Stimulated activated CD4-positive, alpha-beta T cell treated with anti-CD3 and anti-CD28 coated beads, Interleukin-4, amount 100 ng/mL, for 24 hours (primary cell): ENCODE results near the gene PRDM10.
"Not testable (repeated sequence)": the region's sequence is repeated elsewhere in the genome, so short reads cannot be mapped to it uniquely, and the experiment has no call there.

Experiments used
- DNase-seq: peaks from one replicate; pipeline ENCODE4 v3.0.0-alpha.2; 2020

The PRDM10 gene, protein sequence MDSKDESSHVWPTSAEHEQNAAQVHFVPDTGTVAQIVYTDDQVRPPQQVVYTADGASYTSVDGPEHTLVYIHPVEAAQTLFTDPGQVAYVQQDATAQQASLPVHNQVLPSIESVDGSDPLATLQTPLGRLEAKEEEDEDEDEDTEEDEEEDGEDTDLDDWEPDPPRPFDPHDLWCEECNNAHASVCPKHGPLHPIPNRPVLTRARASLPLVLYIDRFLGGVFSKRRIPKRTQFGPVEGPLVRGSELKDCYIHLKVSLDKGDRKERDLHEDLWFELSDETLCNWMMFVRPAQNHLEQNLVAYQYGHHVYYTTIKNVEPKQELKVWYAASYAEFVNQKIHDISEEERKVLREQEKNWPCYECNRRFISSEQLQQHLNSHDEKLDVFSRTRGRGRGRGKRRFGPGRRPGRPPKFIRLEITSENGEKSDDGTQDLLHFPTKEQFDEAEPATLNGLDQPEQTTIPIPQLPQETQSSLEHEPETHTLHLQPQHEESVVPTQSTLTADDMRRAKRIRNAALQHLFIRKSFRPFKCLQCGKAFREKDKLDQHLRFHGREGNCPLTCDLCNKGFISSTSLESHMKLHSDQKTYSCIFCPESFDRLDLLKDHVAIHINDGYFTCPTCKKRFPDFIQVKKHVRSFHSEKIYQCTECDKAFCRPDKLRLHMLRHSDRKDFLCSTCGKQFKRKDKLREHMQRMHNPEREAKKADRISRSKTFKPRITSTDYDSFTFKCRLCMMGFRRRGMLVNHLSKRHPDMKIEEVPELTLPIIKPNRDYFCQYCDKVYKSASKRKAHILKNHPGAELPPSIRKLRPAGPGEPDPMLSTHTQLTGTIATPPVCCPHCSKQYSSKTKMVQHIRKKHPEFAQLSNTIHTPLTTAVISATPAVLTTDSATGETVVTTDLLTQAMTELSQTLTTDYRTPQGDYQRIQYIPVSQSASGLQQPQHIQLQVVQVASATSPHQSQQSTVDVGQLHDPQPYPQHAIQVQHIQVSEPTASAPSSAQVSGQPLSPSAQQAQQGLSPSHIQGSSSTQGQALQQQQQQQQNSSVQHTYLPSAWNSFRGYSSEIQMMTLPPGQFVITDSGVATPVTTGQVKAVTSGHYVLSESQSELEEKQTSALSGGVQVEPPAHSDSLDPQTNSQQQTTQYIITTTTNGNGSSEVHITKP

DNA sequence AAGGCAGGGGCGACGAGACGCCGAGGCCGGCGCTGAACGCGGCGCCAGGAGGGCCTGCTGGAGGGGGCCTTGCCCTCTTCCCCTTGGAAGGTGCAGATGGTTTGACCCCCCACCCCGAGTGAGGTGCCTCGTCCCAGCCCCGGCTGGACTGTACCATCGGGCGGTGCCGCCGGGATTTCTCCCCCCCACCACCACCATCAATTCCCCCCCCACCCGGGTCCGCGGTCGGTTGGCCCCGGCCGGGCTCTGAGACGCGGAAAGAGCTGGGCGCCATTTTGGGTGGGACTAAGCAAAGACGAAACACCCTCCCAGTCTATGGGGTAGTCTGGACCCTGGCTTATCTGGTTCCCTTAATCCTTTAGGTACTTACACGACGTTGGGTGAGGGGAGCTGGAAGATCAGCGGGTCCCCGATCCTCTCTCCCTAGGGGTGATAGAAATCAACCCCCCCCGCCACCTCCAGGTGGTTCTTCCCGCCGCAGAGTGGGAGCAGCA is at the start of gene PRDM10:
PRDM10 (minus strand) TSS at position 484 of the 494 bp plus-strand sequence. CDS start 41,871 bp downstream, outside the sequence.
- peak; percentile 93 for DNase-seq

GRCh38 chr11:130051082-130051481 is 48.4 kb upstream of the PRDM10 start:
- no peak for DNase-seq

DNA sequence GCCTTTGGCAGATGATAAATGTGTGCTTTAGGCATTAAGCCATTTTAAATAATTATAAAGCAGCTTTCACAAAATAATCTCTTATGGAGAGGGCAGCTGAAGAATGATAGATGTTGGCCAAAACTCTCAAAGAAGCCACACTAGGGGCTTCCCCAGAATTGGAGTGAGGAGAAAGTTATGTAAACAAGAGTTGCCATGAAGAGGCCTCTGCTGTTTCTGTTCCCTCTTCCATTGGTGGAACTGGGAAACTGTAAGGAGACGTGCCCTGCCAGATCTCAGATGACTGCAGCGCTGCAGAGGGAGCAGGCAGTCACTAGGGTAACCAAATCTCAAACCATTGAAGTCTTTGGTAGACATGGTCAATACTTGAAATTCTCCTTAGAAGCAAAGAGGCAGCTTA is 47.6 kb upstream of the PRDM10 start:
- no peak for DNase-seq

GRCh38 chr11:130049328-130049771 is 46.7 kb upstream of the PRDM10 start:
- no peak for DNase-seq

- no peak for DNase-seq
Measured at GRCh38 chr11:130047141-130047540, 44.5 kb upstream of the PRDM10 start.

- DNase-seq = no peak
Measured at GRCh38 chr11:130043575-130043974, 40.9 kb upstream of the PRDM10 start.

DNA sequence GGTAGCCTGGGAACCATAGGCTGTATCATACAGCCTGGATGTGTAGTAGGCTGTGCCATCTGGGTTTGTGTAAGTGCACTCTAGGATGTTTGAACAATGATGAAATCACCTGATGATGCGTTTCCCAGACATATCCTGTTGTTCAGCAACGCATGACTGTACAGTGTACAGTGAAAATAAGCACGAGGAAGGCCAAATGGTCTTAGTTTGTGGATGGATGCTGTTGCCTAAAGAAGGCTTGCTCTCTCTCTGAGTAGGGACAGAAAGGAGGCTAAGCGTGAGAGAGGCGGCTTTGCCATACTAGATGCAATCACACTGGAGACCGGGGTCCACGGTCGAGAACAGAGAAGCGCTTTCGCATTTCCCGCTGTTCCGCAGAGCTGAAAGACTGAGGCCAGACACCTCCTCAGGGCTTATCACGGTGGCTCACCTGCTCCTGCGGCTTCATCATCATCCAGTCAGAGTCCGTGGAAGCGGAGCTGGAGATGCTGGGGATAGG is 39.5 kb upstream of the PRDM10 start:
- no peak for DNase-seq

DNA sequence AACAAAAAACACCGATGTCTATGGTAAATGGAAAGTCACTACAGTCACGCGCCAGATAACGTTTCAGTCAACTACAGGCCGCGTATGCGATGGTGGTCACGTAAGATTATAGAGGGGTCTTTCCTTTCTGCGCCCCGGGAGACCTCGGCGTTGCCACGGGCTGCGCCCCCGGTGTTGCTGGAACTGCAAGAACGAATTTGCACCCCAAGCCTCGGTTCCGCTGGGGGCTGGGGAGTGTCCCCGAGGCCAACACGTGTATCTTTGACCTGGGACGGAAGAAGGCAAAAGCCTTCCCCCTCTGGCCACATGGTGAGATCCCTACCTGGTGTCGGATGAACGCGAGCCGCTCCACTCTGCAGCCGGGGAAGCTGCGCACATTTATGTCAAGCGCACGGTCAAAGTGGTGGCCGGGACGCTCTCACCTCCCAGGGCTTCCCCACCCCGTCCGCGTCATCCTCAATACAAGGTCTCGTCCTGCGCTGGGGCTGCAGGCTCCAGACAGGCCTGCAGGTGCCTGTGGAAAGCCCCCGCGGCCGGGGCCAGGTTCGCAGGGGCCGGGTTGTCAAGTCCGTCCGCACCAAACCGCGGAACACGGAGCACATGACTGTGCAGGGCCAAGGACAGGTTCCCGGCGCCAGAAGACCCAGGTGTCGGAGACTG is 37.8 kb upstream of the PRDM10 start:
- DNase-seq = no peak

DNA sequence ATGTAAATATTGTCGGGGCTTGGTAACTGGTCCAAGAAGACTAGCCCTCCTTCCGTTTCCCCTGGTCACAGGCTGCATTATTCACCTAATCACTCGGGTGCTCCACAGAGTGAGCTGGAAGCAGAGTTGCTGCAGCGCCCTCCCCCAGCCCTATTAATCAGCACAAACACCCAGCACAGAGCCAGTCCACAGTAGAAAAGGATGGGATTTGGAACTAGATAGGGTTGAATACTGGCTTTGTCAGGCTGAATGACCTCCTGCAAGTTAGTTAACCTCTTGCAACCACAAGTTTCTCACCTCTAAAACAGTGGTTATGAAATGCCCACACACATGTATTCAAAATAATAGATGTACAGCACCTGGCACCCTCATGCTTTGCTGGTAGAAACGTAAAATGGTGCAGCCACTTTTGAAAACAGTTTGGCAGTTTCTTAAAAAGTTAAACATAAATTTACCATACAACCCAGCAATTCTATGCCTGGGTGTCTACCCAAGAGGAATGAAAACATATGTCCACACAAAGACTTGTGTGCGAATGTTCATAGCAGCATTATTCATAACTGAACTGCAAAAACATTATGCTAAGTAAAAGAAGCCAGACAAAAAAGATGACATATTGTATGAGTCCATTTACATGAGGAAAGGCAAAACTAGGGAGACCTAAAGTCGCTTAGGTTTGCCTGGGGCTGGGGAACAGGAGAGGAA is 35.4 kb upstream of the PRDM10 start:
- DNase-seq = no peak

DNA sequence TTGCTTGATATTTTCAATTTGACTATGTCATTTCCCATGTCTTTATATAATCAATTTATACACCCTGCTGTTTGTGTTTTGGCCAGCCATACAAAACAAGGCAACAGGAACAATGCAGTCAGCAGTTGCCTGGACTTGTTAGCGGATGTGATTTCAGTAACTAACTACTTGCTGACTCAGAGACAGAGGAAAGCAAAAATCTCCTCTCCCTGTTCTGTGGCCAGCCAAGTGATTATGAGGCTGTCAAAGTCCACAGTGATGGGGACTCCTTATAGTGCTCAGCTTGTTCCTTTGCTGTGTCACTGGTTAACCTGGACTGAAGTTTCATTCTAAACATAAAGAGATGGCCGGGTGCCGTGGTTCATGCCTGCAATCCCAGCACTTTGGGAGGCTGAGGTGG is 34.4 kb upstream of the PRDM10 start:
- DNase-seq = no peak

DNA sequence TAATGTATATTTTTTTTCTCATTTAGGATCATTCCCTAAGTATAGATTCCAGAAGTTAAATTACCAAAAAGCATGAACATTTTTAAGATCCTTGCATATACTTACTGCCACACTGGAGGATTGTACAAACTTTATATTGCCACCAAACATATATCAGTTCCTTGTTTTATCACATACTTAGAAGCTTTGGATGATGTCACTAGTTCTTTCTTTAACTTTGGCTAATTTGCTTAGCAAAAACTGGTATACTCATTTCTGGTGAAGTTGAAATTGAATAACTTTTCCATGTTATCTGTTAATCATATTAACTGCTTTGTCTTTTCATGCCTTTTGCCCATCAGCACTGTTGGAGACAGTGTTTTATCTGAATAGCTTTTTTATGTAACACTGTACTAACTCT is 31.6 kb upstream of the PRDM10 start:
- DNase-seq = no peak

DNA sequence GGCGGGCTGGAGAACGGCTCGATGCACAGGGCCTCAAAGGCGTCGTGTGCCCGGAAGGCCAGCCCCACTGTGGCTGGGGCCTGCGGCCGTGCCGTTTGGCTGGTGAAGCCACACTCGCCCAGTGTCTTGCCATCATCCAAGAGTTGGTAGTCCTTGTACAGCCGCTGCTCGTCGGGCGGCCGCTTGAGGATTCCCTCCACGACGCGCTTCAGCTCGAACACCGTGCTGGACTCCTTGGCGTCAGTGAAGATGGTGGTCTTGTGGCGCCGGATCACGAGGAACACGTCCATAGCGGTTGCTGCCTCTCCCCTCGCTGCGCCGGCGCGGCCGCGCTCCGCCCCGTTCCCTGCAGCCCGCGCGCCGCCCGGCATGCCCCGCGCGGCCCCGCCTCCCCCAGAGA is 30.3 kb upstream of the PRDM10 start:
- DNase-seq = no peak

DNA sequence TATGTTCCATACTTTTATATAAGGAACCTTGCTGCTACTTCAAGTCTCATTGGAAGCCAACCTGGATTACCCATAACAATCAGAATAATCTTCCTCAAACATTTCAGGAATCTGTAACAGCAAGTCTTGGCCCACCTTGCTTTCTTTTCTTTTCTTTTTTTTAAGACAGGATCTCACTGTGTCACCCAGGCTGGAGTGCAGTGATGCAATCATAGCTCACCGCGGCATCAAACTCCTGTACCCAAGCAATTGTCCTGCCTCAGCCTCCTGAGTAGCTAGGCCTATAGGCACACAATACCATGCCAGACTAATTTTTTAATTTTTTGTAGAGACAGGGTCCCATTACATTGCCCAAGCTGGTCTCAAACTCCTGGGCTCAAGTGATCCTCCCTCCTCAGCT is 29.3 kb upstream of the PRDM10 start:
- DNase-seq = no peak

DNA sequence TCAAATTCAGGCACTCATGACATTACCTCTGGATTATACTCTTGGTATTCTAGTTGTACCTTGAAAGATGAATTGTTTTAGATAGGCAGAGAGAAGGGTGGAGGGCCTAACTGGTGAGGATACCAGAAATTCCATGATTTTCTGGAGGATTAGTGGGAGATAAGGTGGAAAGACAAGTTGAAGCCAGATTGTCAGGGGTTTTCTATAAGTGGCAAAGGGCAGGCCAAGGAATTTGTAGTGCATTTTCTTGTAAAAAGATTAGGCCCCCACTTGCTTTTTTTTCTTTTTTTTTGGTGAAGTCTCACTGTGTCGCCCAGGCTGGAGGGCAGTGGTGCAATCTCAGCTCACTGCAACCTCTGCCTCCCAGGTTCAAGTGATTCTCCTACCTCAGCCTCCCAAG is 28.4 kb upstream of the PRDM10 start:
- DNase-seq = no peak

DNA sequence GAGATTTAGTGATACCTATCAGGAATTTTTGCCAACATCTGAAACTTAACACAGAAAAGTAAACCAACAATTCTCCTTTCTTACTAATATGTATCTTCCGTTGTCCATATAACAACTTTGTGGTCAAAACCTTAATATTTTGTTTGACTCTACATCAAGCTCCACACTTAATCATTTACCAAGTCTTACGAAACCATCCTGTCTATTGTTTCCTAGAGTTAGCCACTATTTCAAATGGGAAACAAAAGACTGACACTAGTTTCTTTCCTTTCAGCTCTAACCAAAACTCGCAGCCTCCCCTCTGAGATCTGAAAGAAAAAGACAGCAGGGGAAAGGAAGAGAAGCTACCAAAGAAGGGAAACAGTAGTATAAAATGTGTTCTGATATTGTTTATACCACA is 26.5 kb upstream of the PRDM10 start:
- no peak for DNase-seq

GRCh38 chr11:130025371-130025770 is 22.7 kb upstream of the PRDM10 start:
- DNase-seq = no peak

DNA sequence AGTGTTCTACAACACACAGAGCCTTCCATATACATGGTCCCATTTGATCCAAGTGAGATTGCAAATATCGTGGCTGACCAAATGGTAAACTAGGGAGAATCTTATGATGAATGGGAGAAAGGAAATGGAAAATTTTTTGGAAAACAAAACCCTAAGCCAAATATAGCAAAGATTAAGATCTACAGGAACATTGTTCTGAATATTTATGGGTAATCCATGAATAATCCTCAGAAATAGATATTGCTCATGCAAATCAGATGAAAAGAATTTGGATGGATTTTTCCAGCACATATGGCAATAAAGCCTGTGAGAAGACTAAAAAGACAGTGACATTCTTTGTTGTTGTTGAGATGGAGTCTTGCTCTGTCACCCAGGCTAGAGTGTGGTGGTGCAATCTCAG is 21.7 kb upstream of the PRDM10 start:
- DNase-seq = no peak

GRCh38 chr11:130023204-130023603 is 20.6 kb upstream of the PRDM10 start:
- DNase-seq = no peak

DNA sequence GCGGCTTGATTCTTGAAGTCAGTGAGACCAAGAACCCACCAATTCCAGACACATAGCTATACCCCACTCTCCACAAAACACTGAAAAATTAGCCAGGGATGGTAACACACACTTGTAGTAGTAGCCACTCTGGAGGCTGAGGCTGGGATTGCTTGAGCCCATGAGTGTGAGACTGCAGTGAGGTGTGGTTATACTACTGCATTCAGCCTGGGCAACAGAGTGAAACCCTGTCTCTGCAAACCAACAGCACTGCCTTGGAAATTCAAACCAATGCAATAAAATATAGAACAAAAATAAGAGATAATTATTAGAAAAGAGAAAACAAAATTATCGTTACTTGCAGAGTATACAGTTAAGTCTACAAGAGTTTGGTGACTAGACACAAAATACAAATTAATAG is 20.2 kb upstream of the PRDM10 start:
- no peak for DNase-seq

GRCh38 chr11:130021606-130022005 is 19.0 kb upstream of the PRDM10 start:
- DNase-seq = not testable (repeated sequence)

- no peak for DNase-seq
Measured at GRCh38 chr11:130020323-130020722, 17.7 kb upstream of the PRDM10 start.

GRCh38 chr11:130015846-130016245 is 13.2 kb upstream of the PRDM10 start:
- DNase-seq = not testable (repeated sequence)
